GM12878 (cell line): ENCODE data around the gene BCL2L12. TPM values are rescaled to one million over a fixed set of nuclear protein-coding genes. Genes with fewer than 3 reads are reported as not detected.

Source experiments
- ATAC-seq: fragments of 200-7000 bp; cut with Tn5 transposase; 3 replicates; pipeline ENCODE4 v1.9.1; 2020; ENCODE audit warnings: mild to moderate bottlenecking, moderate library complexity
- BruUV-seq: library from RNA; stranded (reverse); fragments of 400-500 nt; replicated peaks from 2 replicates; lab custom pipeline; 2021; lab: Mats Ljungman, UMichigan
- CTCF ChIA-PET: fragments of 300-600 bp; sonication (Branson Sonifier 250); formaldehyde crosslinking; extraction: SDS; loops from one replicate; lab custom pipeline; 2021; ENCODE audit warnings: inconsistent platforms; lab: Yijun Ruan, JAX
- POLR2A ChIA-PET: fragments of 350-600 bp; formaldehyde crosslinking; extraction: SDS; loops from one replicate; lab custom pipeline; 2021; ENCODE audit warnings: inconsistent platforms; lab: Charles Lee
- RAD21 ChIA-PET: fragments of 300-600 bp; sonication (Branson Sonifier 250); formaldehyde crosslinking; loops from one replicate; lab custom pipeline; 2023; ENCODE audit warnings: antibody characterized with exemption; ENCODE audit not compliant: unreplicated experiment; lab: Charles Lee
- SMC1A ChIA-PET: fragments of 300-600 bp; sonication (Branson Sonifier 250); formaldehyde crosslinking; loops from one replicate; lab custom pipeline; 2023; ENCODE audit not compliant: unreplicated experiment, uncharacterized antibody; lab: Charles Lee
- DNase-seq: peaks from one replicate; pipeline ENCODE4 v3.0.0-alpha.2; 2011; ENCODE audit warnings: low read depth, low spot score
- FAIRE-seq: peaks from 3 replicates; lab custom pipeline; 2011; peaks lifted over from hg19 to GRCh38; lab: Jason Lieb, UNC
- H2AFZ ChIP-seq: 2 replicates; pipeline ENCODE4 v1.6.0; 2011; ENCODE audit warnings: low read depth, low read length, control low read depth; ENCODE audit not compliant: control insufficient read depth
- H3K27ac ChIP-seq: 2 replicates; pipeline ENCODE4 v1.5.1; 2011; ENCODE audit warnings: control low read depth; ENCODE audit not compliant: control insufficient read depth, insufficient read depth
- H3K27me3 ChIP-seq, 2 experiments: replicated peaks in 1 of 2; 2 replicates each; pipeline versions ENCODE4 v1.6.0 to v1.6.1; 2011; ENCODE audit warnings: low read length in 1 of 2; ENCODE audit not compliant: control insufficient read depth in 2 of 2, insufficient read depth in 2 of 2
- H3K36me3 ChIP-seq, 2 experiments: 2 replicates each; pipeline ENCODE4 v1.5.1; 2011; ENCODE audit warnings: low read length in 1 of 2; ENCODE audit not compliant: control insufficient read depth in 2 of 2, insufficient read depth in 2 of 2
- H3K4me1 ChIP-seq: 2 replicates; pipeline ENCODE4 v1.6.1; 2011; ENCODE audit warnings: mild to moderate bottlenecking, low read length, moderate library complexity, mixed read lengths; ENCODE audit not compliant: control insufficient read depth, insufficient read depth
- H3K4me2 ChIP-seq: 2 replicates; pipeline ENCODE4 v1.6.0; 2011; ENCODE audit warnings: control low read depth; ENCODE audit not compliant: control insufficient read depth, insufficient read depth
- H3K4me3 ChIP-seq: fragments of 200-600 bp; sonication (generic); 2 replicates; pipeline ENCODE4 v1.5.1; 2016
- H3K79me2 ChIP-seq: 2 replicates; pipeline ENCODE4 v1.6.0; 2011; ENCODE audit warnings: low read length; ENCODE audit not compliant: control insufficient read depth, insufficient read depth
- H3K9ac ChIP-seq: 2 replicates; pipeline ENCODE4 v1.8.0; 2011; ENCODE audit warnings: low read length, control low read depth, mixed read lengths; ENCODE audit not compliant: control insufficient read depth, insufficient read depth
- H3K9me3 ChIP-seq: replicated peaks from 3 replicates; pipeline ENCODE4 v1.5.1; 2011; ENCODE audit warnings: mild to moderate bottlenecking, low read length; ENCODE audit not compliant: control insufficient read depth, insufficient read depth
- H4K20me1 ChIP-seq: 2 replicates; pipeline ENCODE4 v1.6.0; 2011; ENCODE audit not compliant: control insufficient read depth, insufficient read depth
- ASH2L ChIP-seq: fragments of 300-600, 200-600 bp; sonication (generic); IDR thresholded peaks from 2 replicates; pipeline ENCODE4 v1.6.1; 2017; ENCODE audit warnings: low read depth, mild to moderate bottlenecking, borderline replicate concordance
- CEBPB ChIP-seq, 2 experiments: fragments of 150-350 bp in 1 of 2; IDR thresholded peaks; 2 replicates each; pipeline ENCODE4 v1.6.1; 2012 to 2014; ENCODE audit warnings: low read depth in 2 of 2, low read length in 2 of 2, borderline replicate concordance in 1 of 2, inconsistent platforms in 1 of 2
- CHD2 ChIP-seq: IDR thresholded peaks from 2 replicates; pipeline ENCODE4 v1.6.1; 2011; ENCODE audit warnings: low read depth, low read length, improper control_type of control experiment, borderline replicate concordance
- FOXM1 ChIP-seq: IDR thresholded peaks from 2 replicates; pipeline ENCODE4 v1.6.1; 2012; ENCODE audit warnings: low read depth, mild to moderate bottlenecking, inconsistent platforms, low read length, moderate library complexity
- HDAC2 ChIP-seq: fragments of 200-600 bp; sonication (generic); IDR thresholded peaks from 2 replicates; pipeline ENCODE4 v1.6.1; 2017
- KAT2A ChIP-seq: conservative IDR thresholded peaks from 2 replicates; pipeline ENCODE4 v1.6.1; 2011; ENCODE audit warnings: low read depth, low read length; ENCODE audit not compliant: control insufficient read depth
- MAX ChIP-seq: IDR thresholded peaks from 2 replicates; pipeline ENCODE4 v1.6.1; 2012; ENCODE audit warnings: low read depth, low read length, improper control_type of control experiment
- MYC ChIP-seq: IDR thresholded peaks from 2 replicates; pipeline ENCODE4 v1.6.1; 2011; ENCODE audit warnings: mild to moderate bottlenecking, low read length, moderate library complexity, inconsistent platforms; ENCODE audit not compliant: insufficient read depth, insufficient replicate concordance, insufficient read length, severe bottlenecking
- NFXL1 ChIP-seq: fragments of 450-650 bp; IDR thresholded peaks from 2 replicates; pipeline ENCODE4 v1.6.1; 2017; ENCODE audit warnings: antibody characterized with exemption, mild to moderate bottlenecking, borderline replicate concordance
- NFYB ChIP-seq: IDR thresholded peaks from 2 replicates; pipeline ENCODE4 v1.6.1; 2011; ENCODE audit warnings: low read depth, mild to moderate bottlenecking, low read length, improper control_type of control experiment, moderate library complexity; ENCODE audit not compliant: insufficient read depth
- NR2F1 ChIP-seq: fragments of 450-650 bp; conservative IDR thresholded peaks from 2 replicates; pipeline ENCODE4 v1.6.1; 2017; ENCODE audit warnings: mild to moderate bottlenecking
- POLR2AphosphoS2 ChIP-seq: IDR thresholded peaks from 2 replicates; pipeline ENCODE4 v1.6.1; 2011; ENCODE audit warnings: low read depth, mild to moderate bottlenecking, low read length, improper control_type of control experiment, moderate library complexity
- ZNF207 ChIP-seq: fragments of 450-650 bp; IDR thresholded peaks from 2 replicates; pipeline ENCODE4 v1.6.1; 2014; ENCODE audit warnings: antibody characterized with exemption, mild to moderate bottlenecking, borderline replicate concordance
- WGBS: methylation state at CpG from one replicate; pipeline ENCODE4 v1.1.6; 2016; ENCODE audit warnings: low lambda C conversion rate; ENCODE audit not compliant: insufficient replicate concordance, insufficient coverage; ENCODE audit errors: missing lambda C conversion rate; 5-methylcytosine and 5-hydroxymethylcytosine counted together
- in situ Hi-C: fragments of 300-500 bp; cut with MboI; formaldehyde crosslinking; loops from 9 replicates; pipeline ENCODE4 v1.14.3; 2018; ENCODE audit warnings: mixed read lengths
- intact Hi-C: fragments of 100-400 bp; cut with micrococcal nuclease; formaldehyde crosslinking; loops from one replicate; pipeline ENCODE4 v1.14.2; 2022; ENCODE audit not compliant: unreplicated experiment
- polyA plus RNA-seq, 11 experiments: library from polyadenylated mRNA; depleted of rRNA in 4 of 11; unstranded in 6 of 11; stranded (reverse) in 5 of 11; fragments of >200 nt; fragmentation: Nextera tagmentation in 4 of 11; fragmentation: Illumina TruSeq in 1 of 11; extraction: Ambion mirVana in 4 of 11; extraction: Trizol in 1 of 11; gene quantifications; 1 replicate in 1 of 11; 2 replicates in 10 of 11; pipeline versions ENCODE4 v1.2.1 to v1.2.3, GENCODE V29; 2011 to 2016; ENCODE audit warnings: inconsistent platforms in 2 of 11, missing spikeins in 2 of 11, low read depth in 1 of 11
- total RNA-seq, 4 experiments: library from RNA; depleted of rRNA in 3 of 4; stranded (reverse); fragments of >200 nt in 3 of 4; fragmentation: Illumina TruSeq in 1 of 4; extraction: Trizol in 1 of 4; gene quantifications; 2 replicates each; pipeline versions ENCODE4 v1.2.1 to v1.2.3, GENCODE V29; 2013 to 2021
- TF ChIP-seq, protein P1 (sequence below): fragments of 450-650 bp; IDR thresholded peaks from 2 replicates; pipeline ENCODE4 v1.6.1; 2016; ENCODE audit warnings: mild to moderate bottlenecking

BCL2L12 gene
- total and polyA plus RNA-seq, 10 of the 15 experiments (the other 5 are each of a cell fraction or from before 2014, with no cell fraction given): 1.8 to 143 (median 50.4) TPM

- ATAC-seq (no peak), DNase-seq (no peak), FAIRE-seq (no peak)
- no peak overlapping the region for H3K4me3 ChIP-seq
- ChIA-PET RAD21 (no interaction called here), CTCF (interaction anchor here (0.9 kb wide), 1 partner anchor 15 kb away, joined by 3 read pairs; no protein-coding TSS in a partner anchor), POLR2A (no interaction called here), SMC1A (interaction anchor here (1.6 kb wide), 1 partner anchor 14 kb away, joined by 3 read pairs; no protein-coding TSS in a partner anchor)
- in situ Hi-C loops: no loop called here
- no peaks in the 10 kb centered on the region for H3K27me3 ChIP-seq
- H3K9ac ChIP-seq: no peak overlapping the region
- BruUV-seq: no TSS peak
- WGBS: 89% methylated on average over 12 of the region's 12 CpGs
- no peaks in the 10 kb centered on the region; the same call in none of the 2 replicates for H4K20me1 ChIP-seq
- no peak overlapping the region for H2AFZ ChIP-seq
- intact Hi-C loops: no loop called here
- H3K27ac ChIP-seq: no peak overlapping the region
- TF ChIP-seq POLR2AphosphoS2: 0 out of 2 replicates have a peak, but pooled peaks have one; percentile 31
- no peak for TF ChIP-seq ASH2L
- peaks cover 11% of the 10 kb centered on the region for H3K4me1 ChIP-seq
- peaks cover 8% of the 10 kb centered on the region for H3K79me2 ChIP-seq
- H3K36me3 ChIP-seq: peaks cover 12 to 45% of the 10 kb centered on the region in 2 experiments
- H3K4me2 ChIP-seq: no peak overlapping the region
- no peaks in the 10 kb centered on the region for H3K9me3 ChIP-seq
Measured at GRCh38 chr19:49658566-49659442, 6.9 kb upstream of the BCL2L12 start.

- peaks cover 12 to 37% of the 10 kb centered on the region in 2 experiments for H3K36me3 ChIP-seq
Measured at GRCh38 chr19:49660338-49660961, 5.3 kb upstream of the BCL2L12 start.

More at GRCh38 chr19:49660338-49660961, 5.3 kb upstream of the BCL2L12 start:
- Histone ChIP-seq H3K27me3 (no peaks in the 10 kb centered on the region), H3K4me1 (peaks cover 11% of the 10 kb centered on the region), H3K9me3 (no peaks in the 10 kb centered on the region), H2AFZ (no peak overlapping the region), H3K4me2 (no peak overlapping the region), H3K27ac (no peak overlapping the region), H4K20me1 (peaks cover 4% of the 10 kb centered on the region), H3K4me3 (no peak overlapping the region), H3K79me2 (peaks cover 23% of the 10 kb centered on the region), H3K9ac (no peak overlapping the region)
- WGBS: 93% methylated on average over 15 of the region's 15 CpGs
- in situ Hi-C loops (no loop called here), intact Hi-C loops (no loop called here)
- POLR2A ChIA-PET: interaction anchor here (1.2 to 1.9 kb wide), 2 partner anchors 16 to 20 kb away, joined by 5 to 6 read pairs; partner anchors contain the start of genes PRMT1 and RRAS
- SMC1A ChIA-PET: interaction anchor here (1.6 kb wide), 1 partner anchor 12 kb away, joined by 3 read pairs; no protein-coding TSS in a partner anchor
- CTCF ChIA-PET: no interaction called here
- FAIRE-seq (no peak), DNase-seq (no peak), ATAC-seq (no peak)
- no TSS peak for BruUV-seq
- RAD21 ChIA-PET: no interaction called here
- no peak for TF ChIP-seq FOXM1
- TF ChIP-seq MAX: no peak
- TF ChIP-seq NR2F1: no peak
- TF ChIP-seq, protein P1, sequence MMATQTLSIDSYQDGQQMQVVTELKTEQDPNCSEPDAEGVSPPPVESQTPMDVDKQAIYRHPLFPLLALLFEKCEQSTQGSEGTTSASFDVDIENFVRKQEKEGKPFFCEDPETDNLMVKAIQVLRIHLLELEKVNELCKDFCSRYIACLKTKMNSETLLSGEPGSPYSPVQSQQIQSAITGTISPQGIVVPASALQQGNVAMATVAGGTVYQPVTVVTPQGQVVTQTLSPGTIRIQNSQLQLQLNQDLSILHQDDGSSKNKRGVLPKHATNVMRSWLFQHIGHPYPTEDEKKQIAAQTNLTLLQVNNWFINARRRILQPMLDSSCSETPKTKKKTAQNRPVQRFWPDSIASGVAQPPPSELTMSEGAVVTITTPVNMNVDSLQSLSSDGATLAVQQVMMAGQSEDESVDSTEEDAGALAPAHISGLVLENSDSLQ: no peak
- no peak for TF ChIP-seq KAT2A
- no peak for TF ChIP-seq NFXL1
- no peak for TF ChIP-seq ZNF207
- no peak for TF ChIP-seq CEBPB (IDR thresholded peaks at IDR 0.05; ENCODE audit: borderline replicate concordance in 1 of 2, low read depth in 2 of 2, low read length in 2 of 2)
- TF ChIP-seq NFYB: no peak
- no peak for TF ChIP-seq HDAC2
- no peak for TF ChIP-seq CHD2
- no peak for TF ChIP-seq MYC
